K562 (cell line): ENCODE measurements around the gene SLC39A11.

Experiments used
- CTCF ChIP-seq, 3 experiments: IDR thresholded peaks in 2 of 3; conservative IDR thresholded peaks in 1 of 3; 2 replicates each; pipeline ENCODE4 v1.5.1; 2011 to 2012; ENCODE audit warnings: low read length in 3 of 3, mild to moderate bottlenecking in 3 of 3, control low read depth in 2 of 3, improper control_type of control experiment in 1 of 3, inconsistent platforms in 1 of 3, low read depth in 1 of 3, mixed read lengths in 1 of 3, moderate library complexity in 1 of 3; ENCODE audit not compliant: insufficient read depth in 2 of 3
- GATAD2A ChIP-seq: fragments of 450-650 bp; IDR thresholded peaks from 2 replicates; pipeline ENCODE4 v1.6.1; 2017
- GTF2B ChIP-seq: IDR thresholded peaks from 2 replicates; pipeline ENCODE4 v1.6.1; 2011; ENCODE audit not compliant: insufficient read length; ENCODE audit errors: extremely low read depth
- KDM4B ChIP-seq, 2 experiments: fragments of 450-650 bp in 1 of 2; sonication (generic) in 1 of 2; IDR thresholded peaks; 2 replicates each; pipeline ENCODE4 v1.6.1; 2016 to 2017; ENCODE audit warnings: borderline replicate concordance in 2 of 2, antibody characterized with exemption in 1 of 2, low read depth in 1 of 2, mild to moderate bottlenecking in 1 of 2
- MEF2D ChIP-seq: conservative IDR thresholded peaks from 2 replicates; pipeline ENCODE4 v1.6.1; 2016; ENCODE audit warnings: low read depth, missing genetic modification characterization, missing compliant biosample characterization
- TBP ChIP-seq: optimal IDR thresholded peaks from 2 replicates; pipeline ENCODE3; 2011; ENCODE audit warnings: low read depth, low read length, improper control_type of control experiment
- TF ChIP-seq, protein P1 (sequence below): fragments of 250-450 bp; sonication (Bioruptor Pico); IDR thresholded peaks from 2 replicates; pipeline ENCODE4 v1.5.0; 2021
- TF ChIP-seq, protein P2 (sequence below): fragments of 450-650 bp; IDR thresholded peaks from 2 replicates; pipeline ENCODE4 v1.7.0; 2016; ENCODE audit warnings: borderline replicate concordance
- TF ChIP-seq, protein P3 (sequence below): fragments of 250-450 bp; sonication (Bioruptor Pico); IDR thresholded peaks from 2 replicates; pipeline ENCODE4 v1.8.0; 2021; ENCODE audit warnings: moderate library complexity, mild to moderate bottlenecking, inconsistent platforms

DNA sequence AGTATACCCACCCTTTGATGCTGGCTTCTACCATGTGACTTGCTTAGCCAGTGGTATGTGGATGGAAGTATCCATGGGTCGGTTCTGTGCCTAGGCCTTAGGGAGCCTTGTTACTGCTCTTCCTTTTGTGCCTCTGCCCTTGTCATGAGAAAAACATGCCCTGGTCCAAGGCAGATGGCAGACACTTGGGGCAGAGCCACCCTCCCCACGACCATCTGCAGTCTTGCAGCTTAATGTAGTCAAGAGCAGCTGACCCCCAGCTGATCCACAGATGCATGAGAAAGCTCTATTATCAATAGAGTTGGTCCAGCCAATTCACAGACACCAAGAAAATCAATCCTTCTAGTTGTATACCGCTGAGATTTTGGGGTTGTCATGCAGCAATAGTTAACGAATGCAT, 95.7 kb downstream of the SLC39A11 start:
- no peak for TF ChIP-seq TBP
- TF ChIP-seq, protein P1, sequence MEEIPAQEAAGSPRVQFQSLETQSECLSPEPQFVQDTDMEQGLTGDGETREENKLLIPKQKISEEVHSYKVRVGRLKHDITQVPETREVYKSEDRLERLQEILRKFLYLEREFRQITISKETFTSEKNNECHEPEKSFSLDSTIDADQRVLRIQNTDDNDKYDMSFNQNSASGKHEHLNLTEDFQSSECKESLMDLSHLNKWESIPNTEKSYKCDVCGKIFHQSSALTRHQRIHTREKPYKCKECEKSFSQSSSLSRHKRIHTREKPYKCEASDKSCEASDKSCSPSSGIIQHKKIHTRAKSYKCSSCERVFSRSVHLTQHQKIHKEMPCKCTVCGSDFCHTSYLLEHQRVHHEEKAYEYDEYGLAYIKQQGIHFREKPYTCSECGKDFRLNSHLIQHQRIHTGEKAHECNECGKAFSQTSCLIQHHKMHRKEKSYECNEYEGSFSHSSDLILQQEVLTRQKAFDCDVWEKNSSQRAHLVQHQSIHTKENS, result no peak
- TF ChIP-seq, protein P2, sequence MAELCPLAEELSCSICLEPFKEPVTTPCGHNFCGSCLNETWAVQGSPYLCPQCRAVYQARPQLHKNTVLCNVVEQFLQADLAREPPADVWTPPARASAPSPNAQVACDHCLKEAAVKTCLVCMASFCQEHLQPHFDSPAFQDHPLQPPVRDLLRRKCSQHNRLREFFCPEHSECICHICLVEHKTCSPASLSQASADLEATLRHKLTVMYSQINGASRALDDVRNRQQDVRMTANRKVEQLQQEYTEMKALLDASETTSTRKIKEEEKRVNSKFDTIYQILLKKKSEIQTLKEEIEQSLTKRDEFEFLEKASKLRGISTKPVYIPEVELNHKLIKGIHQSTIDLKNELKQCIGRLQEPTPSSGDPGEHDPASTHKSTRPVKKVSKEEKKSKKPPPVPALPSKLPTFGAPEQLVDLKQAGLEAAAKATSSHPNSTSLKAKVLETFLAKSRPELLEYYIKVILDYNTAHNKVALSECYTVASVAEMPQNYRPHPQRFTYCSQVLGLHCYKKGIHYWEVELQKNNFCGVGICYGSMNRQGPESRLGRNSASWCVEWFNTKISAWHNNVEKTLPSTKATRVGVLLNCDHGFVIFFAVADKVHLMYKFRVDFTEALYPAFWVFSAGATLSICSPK, result no peak
- TF ChIP-seq GATAD2A, result no peak
- TF ChIP-seq, protein P3, sequence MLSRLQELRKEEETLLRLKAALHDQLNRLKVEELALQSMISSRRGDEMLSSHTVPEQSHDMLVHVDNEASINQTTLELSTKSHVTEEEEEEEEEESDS (CRISPR knock-in tag), result no peak
- TF ChIP-seq GTF2B, result no peak
- TF ChIP-seq CTCF (IDR thresholded peaks at IDR 0.05 in 2 of 3, conservative IDR thresholded peaks at IDR 0.05 in 1 of 3; ENCODE audit: insufficient read depth in 2 of 3, low read depth in 1 of 3, low read length in 3 of 3), result no peak
- TF ChIP-seq KDM4B (IDR thresholded peaks at IDR 0.05; ENCODE audit: borderline replicate concordance in 2 of 2, low read depth in 1 of 2), result no peak
- no peak for TF ChIP-seq MEF2D
